ENCODE results near the gene MLN. TPM values are rescaled to one million over a fixed set of nuclear protein-coding genes. Genes with fewer than 3 reads are reported as not detected.

MLN gene
- total RNA-seq, 1 experiment from 2014 or later = not detected

DNA sequence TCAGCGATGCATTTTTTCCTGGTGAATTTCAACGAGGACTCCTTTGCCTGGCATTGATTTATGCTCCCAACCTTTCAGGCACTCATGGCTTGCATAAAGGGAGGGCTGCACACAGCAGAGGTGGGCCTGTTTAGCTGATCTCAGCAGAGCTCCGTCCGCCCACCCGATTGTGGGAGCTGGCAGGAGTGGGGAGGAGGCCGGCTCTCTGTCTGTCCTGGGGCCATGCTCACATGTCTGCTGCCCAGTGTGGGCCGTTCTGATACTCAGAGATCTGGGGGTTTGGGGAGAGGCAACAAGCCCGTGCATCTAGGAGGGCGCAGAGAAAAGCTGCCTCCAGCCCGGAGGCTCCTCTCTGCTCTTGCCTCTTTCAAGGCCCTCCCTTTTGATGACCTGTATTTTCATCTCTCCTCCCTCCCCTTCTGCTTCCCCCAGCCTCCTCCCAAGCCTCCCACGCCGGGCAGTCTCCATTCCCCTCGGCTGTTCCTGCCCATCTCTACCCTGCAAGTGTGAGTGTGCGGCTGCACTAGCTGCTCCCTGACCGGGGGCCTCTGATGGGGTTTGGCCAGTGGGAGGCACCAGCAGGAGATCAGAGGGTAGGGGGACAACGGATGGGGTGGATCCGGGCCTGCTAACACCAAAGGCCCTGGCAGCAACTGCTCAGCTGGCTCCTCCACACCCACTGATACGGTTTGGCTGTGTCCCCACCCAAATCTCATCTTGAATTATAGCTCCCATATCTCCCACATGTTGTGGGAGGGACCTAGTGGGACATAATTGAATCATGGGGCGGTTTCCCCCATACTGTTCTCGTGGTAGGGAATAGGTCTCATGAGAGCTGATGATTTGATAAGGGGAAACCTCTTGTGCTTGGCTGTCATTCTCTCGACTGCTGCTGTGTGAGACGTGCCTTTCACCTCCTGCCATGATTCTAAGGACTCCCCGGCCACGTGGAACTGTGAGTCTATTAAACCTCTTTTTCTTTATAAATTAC is 39.6 kb upstream of the MLN start:
- ChIA-PET CTCF (no interaction called here), POLR2A (no interaction called here), RAD21 (ENCODE audit: low non-redundant PET in 1 of 2, low total read pairs in 2 of 2, uncharacterized antibody in 2 of 2, unreplicated experiment in 2 of 2) (no interaction called here)
- intact Hi-C loops (cut with micrococcal nuclease) = no loop called here
- Histone ChIP-seq H3K27me3 (ENCODE audit: insufficient read depth, low read length) (no peaks in the 10 kb centered on the region), H3K27ac (ENCODE audit: low read depth, low read length) (no peak overlapping the region), H3K9me3 (ENCODE audit: control insufficient read depth in 1 of 2, insufficient read depth in 1 of 2, low read depth in 1 of 2, low read length in 2 of 2) (no peaks in the 10 kb centered on the region), H3K4me3 (replicated peaks in 1 of 2; ENCODE audit: low read depth in 1 of 2, low read length in 2 of 2) (no peak overlapping the region), H4K20me1 (ENCODE audit: insufficient read depth) (no peaks in the 10 kb centered on the region), H2AFZ (ENCODE audit: low read depth, low read length, poor library complexity, severe bottlenecking) (no peak overlapping the region), H3K79me2 (ENCODE audit: insufficient read depth, low read length) (no peaks in the 10 kb centered on the region), H3K4me2 (ENCODE audit: low read length) (no peak overlapping the region), H3K36me3 (ENCODE audit: control insufficient read depth in 1 of 2, insufficient read depth in 2 of 2, low read length in 2 of 2) (no peaks in the 10 kb centered on the region), H3K9me2 (ENCODE audit: insufficient read depth) (no peaks in the 10 kb centered on the region), H3K9ac (ENCODE audit: low read length) (no peak overlapping the region), H3K4me1 (ENCODE audit: control insufficient read depth in 1 of 2, insufficient read depth in 2 of 2, low read length in 2 of 2) (peaks cover 21 to 33% of the 10 kb centered on the region in 2 experiments)
- no TSS peak for BruUV-seq (replicated peaks)
- TF ChIP-seq POLR2A (IDR thresholded peaks at IDR 0.05; ENCODE audit: borderline replicate concordance, extremely low read depth, insufficient read depth, insufficient read length) (no peak), EZH2 (IDR thresholded peaks at IDR 0.05) (no peak), ATF3 (IDR thresholded peaks at IDR 0.05) (no peak), FOSL1 (IDR thresholded peaks at IDR 0.05; ENCODE audit: low read depth) (no peak), CTCF (IDR thresholded peaks at IDR 0.05 in 2 of 3, conservative IDR thresholded peaks at IDR 0.05 in 1 of 3; ENCODE audit: borderline replicate concordance in 1 of 3, insufficient read depth in 1 of 3, low read depth in 2 of 3, low read length in 2 of 3) (no peak)
- TF ChIP-seq, protein P1, sequence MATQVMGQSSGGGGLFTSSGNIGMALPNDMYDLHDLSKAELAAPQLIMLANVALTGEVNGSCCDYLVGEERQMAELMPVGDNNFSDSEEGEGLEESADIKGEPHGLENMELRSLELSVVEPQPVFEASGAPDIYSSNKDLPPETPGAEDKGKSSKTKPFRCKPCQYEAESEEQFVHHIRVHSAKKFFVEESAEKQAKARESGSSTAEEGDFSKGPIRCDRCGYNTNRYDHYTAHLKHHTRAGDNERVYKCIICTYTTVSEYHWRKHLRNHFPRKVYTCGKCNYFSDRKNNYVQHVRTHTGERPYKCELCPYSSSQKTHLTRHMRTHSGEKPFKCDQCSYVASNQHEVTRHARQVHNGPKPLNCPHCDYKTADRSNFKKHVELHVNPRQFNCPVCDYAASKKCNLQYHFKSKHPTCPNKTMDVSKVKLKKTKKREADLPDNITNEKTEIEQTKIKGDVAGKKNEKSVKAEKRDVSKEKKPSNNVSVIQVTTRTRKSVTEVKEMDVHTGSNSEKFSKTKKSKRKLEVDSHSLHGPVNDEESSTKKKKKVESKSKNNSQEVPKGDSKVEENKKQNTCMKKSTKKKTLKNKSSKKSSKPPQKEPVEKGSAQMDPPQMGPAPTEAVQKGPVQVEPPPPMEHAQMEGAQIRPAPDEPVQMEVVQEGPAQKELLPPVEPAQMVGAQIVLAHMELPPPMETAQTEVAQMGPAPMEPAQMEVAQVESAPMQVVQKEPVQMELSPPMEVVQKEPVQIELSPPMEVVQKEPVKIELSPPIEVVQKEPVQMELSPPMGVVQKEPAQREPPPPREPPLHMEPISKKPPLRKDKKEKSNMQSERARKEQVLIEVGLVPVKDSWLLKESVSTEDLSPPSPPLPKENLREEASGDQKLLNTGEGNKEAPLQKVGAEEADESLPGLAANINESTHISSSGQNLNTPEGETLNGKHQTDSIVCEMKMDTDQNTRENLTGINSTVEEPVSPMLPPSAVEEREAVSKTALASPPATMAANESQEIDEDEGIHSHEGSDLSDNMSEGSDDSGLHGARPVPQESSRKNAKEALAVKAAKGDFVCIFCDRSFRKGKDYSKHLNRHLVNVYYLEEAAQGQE (IDR thresholded peaks at IDR 0.05; ENCODE audit: low read depth) = no peak
- ATAC-seq = no peak
- no peak for DNase-seq (ENCODE audit: low read depth, low spot score)
